HG03439 (cell line): ENCODE data around the gene CCDC85B.

Source experiments
- ATAC-seq: cut with Tn5 transposase; IDR thresholded peaks from one replicate; pipeline ENCODE4 v1.9.1; 2021; ENCODE audit warnings: mild to moderate bottlenecking, moderate library complexity; ENCODE audit not compliant: unreplicated experiment

CCDC85B gene

DNA sequence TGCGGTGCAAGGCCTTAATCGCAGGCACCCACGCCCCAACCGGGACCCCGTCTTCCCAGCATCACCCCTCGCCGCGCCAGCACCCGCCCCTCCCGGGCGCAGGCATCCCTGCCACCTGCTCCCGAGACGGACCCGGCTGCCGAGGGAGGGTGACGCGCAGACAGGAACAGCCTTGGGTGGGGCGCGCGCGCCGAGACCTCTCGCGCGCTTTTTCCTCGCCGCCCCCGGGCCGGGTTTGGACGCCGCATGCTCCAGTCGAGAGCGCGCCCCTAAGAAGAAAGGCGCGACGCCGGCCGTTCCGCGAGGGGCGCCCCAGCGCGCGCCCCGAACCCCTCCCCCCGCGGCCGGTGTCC, 33.0 kb upstream of the CCDC85B start:
- peak; percentile 4 for ATAC-seq

DNA sequence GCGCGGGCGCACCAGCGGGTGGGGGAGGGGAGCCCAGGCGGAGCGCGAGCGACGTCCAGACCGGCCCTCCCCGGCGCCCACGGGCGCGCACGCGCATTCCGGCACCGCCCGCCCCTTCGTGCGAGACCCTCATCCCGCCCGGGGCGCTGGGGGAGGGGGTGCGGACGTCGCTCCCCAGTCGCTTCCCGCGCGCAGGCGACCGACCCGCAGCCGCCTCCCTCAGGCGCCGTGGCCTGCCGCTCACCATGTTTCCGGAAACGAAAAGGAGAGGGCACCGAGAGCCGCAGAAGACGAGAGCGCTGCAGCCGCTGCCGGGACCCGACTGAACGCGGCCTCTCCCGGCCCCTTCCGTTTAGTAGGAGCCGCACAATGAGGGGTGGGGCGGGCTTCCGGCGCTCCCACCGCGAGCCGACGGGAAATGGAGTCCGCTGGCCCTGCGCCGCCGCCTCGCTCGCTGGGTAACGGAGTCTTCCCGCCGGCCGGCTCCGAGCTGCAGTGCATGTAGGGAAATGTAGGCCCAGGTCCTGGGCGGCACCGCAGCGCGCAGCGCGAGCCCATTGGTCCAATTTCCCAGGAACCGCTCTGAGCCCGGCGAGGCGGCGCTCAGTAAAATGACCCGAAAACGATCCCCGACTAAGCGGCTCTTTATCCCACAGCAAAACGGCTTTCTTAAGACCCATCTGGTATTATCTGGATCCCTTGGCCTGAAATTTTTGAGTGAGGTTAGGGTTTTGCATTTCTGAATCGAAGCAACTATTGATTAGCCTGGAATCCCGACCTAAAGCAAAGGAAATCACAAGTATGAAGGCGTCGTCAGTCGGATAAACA, 32.4 kb upstream of the CCDC85B start, which contains the start of gene CFL1:
TSS of gene CFL1 (minus strand) at position 328 of the 828 bp plus-strand sequence. CDS start at position 247, 81 bp downstream.
- ATAC-seq = peak; percentile 49

DNA sequence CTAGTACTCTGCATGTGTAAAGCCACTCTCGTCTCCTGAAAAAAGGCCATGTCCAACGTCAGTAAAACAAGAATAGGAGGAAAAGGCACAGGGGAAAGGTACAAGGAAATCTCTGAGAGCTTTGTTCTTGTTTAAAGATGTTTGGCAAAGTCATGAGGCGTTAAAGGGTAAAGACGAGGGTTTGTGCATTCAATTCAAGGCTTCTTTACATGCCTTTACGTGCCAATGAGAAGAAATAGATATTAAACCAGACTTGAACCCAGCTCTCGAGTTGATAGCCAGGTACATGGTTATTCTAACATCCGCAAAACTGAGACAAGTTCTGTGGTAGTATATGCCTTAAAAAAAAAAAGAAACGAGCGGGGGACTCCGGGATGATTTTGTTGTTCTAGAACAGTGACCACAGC, 31.8 kb upstream of the CCDC85B start:
- no peak for ATAC-seq

DNA sequence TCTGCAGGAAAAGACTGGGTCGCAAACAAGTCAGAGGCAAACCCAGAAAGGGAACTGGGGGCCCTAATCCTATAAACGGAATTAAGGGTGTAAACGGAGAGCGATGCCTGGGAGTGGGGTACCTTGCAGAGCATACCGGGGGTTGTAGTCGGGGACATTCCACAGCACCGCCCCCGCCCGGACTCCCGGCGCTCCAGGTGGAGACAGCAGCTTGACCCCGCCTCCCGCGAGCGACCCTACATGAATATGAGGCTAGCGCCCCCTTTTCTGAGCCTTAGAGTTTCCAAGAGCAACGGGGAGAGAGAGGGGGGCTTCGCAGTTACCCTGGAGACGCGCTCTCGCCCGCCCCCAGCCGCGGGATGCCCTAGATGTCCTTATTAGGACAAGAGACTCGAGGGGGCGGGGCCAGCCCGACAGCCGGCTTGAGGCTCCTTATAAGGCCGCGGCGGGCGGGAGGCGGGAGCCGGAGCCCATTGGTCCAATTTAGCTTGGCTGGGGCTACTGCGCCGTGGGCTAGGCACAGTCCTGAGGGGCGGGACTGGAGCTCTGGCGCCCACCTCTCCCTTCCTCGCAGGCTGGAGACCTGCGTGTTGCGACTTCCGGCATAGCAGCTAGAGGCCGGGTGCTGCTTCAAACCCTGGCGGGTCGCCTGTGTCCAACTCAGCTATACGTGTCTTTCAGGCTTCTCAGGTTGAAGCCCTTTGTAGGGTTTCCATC, 31.2 kb upstream of the CCDC85B start:
- ATAC-seq = peak; percentile 47

DNA sequence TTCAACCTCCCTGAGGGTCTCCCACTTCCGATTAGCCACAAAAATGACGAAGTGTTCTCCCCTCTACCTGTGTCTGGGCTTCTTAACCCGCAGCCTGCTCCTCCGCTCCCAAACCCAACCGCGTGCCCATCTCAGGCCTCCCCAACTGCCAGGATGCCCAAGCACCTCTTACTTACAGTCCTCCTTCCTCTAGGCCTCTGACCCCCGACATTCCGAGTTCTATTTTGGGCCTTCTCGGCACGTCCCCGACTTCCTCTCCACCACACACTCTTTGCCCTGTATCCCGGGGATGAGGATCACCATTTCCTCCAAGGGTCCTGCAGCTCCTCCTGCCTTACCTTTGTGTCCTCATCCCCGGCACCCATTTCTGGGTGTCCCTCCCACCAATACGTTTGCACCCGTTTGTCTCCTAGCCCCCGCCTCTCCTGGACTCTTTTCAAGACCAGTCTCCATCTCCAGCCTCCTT, 30.6 kb upstream of the CCDC85B start:
- no peak for ATAC-seq

DNA sequence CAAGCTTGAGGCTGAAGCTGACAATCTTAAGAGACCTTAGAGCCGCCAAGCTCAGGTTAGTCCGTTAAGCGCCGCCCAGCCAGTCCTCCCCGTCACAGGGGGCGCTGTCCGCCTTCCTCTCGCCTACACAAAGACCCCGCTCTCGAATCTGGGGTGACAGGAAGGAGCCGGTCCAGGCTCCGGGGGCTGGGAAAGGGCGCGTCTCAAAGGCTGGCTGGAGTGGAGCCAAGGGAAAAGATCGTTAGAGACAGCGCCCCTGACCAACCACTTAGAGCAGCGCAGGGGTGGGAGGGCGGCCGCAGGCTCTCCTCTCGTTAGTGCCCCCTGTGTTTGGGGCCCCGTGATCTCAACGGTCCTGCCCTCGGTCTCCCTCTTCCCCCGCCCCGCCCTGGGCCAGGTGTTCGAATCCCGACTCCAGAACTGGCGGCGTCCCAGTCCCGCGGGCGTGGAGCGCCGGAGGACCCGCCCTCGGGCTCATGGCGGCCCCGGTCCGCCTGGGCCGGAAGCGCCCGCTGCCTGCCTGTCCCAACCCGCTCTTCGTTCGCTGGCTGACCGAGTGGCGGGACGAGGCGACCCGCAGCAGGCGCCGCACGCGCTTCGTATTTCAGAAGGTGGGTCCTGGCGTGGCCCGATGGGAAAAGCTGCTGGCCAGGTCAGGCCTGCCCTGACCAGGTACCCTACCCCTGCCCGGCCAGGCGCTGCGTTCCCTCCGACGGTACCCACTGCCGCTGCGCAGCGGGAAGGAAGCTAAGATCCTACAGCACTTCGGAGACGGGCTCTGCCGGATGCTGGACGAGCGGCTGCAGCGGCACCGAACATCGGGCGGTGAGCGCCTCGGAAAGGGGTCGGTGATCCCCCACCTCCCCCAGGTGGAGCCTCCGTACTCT, 30.0 kb upstream of the CCDC85B start, which contains the start of gene MUS81:
TSS of gene MUS81 (plus strand) at position 156 of the 887 bp plus-strand sequence. CDS start at position 477, 321 bp downstream.
- ATAC-seq = peak; percentile 31

DNA sequence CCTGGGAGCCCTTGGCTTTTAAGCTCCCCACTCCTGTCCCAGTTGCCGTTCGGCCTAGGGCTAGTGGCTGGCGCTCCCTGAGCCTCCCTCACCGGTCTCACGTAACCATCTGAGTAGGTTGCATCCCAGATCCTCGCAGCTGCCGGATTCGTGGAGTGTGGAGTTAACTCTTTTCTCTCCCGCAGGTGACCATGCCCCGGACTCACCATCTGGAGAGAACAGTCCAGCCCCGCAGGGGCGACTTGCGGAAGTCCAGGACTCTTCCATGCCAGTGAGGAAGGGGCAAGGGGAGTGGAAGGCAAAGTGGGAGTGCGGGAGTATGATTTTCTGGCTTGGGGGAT, 29.3 kb upstream of the CCDC85B start:
- ATAC-seq = no peak

DNA sequence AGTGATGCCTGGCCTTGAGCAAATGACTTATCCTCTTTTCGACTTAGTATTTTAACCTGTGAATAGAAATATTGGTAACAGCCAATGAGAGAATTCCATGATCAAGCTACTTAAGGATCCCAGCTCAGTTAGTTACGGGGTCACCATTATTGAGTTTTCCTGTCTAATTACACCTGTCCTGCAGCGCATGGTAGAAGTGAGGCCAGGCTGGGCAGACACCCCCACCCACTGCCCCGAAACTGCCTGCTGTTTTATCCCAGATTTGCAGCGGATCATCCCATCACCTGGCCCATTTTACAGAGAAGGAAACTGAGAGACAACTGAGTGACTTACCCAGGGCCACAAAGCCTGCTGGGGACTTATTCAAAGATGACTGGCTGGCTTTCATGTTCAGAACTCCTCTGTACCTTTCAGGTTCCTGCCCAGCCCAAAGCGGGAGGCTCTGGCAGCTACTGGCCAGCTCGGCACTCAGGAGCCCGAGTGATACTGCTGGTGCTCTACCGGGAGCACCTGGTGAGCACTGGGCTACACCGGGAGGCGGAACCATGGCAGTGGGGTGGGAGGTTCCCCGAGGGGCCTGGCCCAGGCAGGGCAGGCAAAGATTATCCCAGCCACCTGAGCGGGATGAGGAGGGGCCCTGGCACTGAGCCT, 28.8 kb upstream of the CCDC85B start:
- ATAC-seq = no peak

DNA sequence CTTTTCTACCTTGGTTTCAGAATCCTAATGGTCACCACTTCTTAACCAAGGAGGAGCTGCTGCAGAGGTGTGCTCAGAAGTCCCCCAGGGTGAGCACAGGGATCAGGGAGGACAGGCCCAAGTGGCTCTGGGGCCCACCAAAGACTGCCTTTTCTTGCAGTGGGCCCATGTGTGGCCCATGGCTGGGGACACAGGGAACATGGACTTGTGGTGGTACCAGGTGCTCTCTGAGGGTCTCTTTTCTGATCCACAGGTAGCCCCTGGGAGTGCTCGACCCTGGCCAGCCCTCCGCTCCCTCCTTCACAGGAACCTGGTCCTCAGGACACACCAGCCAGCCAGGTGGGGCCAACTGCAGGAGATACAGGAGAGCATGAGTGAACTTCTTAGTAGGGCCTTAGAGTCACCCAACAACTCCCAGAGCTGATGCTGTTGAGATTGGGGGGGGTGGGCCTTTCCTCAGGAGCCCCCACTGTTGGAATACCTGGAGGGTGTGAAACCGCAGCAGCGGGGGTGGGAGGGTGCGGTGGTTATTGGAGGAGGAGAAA, 28.2 kb upstream of the CCDC85B start:
- no peak for ATAC-seq

DNA sequence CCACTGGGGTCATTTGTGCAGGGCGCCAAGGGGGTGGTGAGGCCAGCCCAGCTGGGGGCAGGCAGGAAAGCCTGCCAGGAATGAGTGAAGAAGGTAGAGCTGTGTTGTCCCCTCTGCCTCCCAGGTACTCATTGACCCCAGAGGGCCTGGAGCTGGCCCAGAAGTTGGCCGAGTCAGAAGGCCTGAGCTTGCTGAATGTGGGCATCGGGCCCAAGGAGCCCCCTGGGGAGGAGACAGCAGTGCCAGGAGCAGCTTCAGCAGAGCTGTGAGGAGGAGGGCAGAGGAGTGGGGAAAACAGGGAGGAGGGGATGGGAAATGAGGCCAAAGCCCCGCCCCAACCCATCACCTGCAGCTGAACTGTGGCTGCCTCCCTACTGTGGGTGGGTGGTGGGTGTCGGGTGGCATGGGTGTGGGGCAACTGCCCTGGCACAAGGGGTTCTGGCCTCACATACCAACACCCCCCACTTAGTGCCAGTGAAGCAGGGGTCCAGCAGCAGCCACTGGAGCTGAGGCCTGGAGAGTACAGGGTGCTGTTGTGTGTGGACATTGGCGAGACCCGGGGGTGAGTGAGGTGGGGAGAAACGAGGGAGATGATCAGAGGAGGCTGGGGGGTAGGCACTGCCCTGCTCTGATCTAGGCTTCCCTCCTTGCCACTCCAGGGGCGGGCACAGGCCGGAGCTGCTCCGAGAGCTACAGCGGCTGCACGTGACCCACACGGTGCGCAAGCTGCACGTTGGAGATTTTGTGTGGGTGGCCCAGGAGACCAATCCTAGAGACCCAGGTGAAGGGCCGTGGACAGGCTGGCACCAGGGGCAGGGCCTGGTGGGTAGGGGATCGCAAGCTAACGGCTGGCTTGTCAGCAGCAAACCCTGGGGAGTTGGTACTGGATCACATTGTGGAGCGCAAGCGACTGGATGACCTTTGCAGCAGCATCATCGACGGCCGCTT, 27.3 kb upstream of the CCDC85B start:
- ATAC-seq = no peak

DNA sequence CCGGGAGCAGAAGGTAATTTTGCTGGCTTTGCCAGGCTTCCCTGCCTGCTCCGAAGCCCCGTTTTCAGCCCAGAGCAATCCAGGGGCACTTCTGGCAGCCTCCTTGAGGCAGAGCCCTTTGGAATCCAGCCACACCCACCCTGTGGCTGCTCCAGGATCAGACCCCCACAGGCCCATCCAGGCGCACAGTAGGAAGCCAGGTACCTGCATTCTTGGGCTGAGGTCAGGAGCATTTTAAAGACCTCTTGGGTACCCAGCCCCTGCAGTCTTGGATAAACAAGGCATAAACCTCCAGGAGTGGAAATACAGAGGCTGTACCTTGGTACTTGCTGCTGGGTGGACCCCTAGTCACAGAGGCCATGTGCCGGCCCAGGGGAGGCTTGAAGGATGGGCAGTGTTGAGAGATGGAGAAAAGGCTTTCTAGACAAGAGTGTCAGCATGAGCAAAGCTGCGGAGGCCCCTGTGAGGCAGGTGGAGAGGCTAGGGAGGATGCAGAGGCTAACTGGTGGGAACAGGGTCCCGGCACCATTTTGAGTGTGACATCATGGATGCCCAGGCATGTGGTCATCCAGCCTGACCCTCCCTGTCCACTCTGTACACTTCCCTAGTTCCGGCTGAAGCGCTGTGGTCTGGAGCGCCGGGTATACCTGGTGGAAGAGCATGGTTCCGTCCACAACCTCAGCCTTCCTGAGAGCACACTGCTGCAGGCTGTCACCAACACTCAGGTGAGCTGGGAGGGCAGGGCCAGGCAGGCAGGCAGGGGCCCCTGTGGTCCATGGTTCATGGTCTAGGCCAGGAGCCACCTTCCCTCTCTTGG, 26.4 kb upstream of the CCDC85B start:
- ATAC-seq = no peak

DNA sequence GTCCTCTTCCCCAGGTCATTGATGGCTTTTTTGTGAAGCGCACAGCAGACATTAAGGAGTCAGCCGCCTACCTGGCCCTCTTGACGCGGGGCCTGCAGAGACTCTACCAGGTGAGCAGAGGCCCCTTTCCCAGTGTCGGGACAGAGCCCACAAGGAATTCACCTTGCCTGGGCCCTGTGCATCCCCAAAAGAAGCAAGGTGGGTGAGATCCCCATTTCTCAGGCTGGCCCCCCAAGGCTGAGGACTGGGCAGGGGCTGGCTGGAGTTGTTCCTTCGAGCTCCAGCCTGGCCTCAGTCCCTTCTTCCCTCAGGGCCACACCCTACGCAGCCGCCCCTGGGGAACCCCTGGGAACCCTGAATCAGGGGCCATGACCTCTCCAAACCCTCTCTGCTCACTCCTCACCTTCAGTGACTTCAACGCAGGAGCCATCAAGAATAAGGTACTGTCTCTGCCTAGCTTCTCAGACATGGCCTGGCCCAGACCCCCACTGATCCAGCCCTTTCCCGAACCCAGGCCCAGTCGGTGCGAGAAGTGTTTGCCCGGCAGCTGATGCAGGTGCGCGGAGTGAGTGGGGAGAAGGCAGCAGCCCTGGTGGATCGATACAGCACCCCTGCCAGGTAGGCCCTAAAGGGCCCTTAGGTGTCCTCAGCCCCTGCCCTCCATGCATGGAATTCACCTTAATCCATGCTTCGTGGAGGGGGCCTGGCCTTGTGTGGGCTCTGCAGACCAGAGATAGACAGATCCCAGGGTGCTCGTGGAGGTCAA, 25.6 kb upstream of the CCDC85B start:
- no peak for ATAC-seq

DNA sequence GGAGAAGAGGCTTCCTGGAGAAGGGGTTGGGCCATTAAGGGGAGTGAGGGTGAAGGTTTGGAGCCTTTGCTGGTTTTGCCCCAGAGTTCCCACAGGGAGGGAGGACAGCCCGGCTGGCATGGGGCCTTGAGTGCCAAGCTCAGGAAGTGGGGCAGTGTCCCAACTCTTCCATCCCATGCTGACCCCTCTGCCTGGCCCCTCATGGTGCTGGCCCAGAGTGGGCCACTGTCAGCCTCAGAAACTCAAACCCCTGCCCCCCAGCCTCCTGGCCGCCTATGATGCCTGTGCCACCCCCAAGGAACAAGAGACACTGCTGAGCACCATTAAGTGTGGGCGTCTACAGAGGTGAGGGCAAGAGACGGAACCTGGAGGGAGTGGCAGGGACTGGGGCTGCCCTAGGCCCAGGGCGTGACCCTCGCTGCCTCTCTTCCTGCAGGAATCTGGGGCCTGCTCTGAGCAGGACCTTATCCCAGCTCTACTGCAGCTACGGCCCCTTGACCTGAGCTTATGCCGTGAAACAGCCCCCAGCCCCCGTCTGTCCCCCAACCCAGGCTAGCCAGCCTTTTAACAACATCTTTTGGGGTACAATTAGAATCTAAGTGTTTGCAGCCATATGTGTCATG, 24.8 kb upstream of the CCDC85B start:
- ATAC-seq = no peak

DNA sequence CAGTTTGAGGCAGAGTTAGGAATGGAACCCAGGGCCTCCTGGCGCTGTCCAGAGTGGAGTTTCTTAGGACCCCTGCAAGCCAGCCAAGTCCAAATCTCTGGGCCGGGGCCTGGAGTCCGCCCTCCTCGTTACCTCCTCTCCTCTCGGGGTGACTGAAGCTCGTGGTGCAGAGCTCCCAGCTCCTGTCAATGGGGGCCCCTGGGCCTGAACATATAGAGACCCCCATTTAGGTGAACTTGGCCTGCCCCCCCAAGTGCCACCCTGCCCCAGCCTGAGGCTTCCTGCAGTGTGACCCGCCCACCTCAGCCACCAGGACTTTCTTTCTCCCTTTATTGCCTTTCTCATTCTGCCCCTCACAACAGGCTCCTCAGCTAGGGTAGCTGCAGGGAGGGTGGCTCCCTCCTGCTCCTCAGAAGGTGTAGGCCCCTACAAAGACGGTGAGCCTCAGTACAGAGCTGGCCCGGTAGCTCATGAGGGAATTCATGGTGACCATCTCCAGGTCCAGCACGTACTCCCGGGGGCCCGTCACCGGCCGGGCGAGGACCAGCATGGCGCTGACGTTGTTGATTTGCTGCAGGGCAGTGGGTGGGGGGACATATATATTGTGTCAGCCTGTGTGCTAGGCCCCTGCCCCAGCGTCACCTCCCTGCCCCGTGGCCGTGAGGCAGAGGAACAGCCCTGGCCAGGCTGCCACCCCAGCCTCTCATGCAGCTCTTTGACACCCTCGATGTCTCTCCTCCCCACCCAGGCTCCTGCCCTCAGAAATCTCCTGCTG, 23.8 kb upstream of the CCDC85B start:
- ATAC-seq = no peak

DNA sequence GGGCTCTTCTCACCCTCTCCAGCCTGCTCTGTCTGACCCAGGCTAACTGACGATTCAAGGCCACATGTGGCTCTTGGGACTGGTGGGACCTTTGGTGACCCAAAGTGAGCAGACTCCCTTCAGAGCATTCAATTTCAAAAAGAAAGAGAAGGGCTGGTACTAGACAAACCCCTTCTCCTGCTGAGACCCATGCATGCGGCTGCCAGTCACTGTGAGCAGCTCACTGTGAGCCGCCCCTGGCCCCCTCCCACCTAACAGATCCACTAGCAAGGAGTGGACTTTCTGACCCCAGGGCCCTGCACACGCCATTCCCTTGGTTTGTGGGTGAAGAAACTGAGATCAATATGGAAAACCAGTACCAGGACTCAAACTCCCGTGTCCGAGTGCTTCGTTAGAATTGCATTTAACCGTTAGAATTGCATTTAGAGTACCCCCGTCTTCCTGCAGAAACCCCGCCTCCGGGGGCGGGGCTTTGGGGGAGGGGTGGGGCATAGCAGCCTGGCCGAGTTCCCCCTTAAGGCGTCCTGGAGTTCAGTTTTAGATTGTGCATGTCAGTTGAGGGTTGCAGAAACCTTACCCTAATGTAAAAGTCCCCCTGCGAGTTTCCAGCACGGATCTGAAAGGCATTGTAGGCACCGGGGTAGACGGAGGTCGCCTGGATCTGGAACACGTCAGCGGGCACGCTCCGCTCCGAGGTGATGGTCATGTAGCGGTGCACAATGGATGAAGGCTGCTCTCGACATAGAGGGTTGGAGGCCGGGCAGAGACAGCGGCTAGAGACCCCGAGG, 23.0 kb upstream of the CCDC85B start:
- ATAC-seq = no peak
